CD4-positive, alpha-beta T cell treated with Interleukin-4 for 1 hour (primary cell): ENCODE data around the gene RTTN.
"Not testable (repeated sequence)": the region's sequence is repeated elsewhere in the genome, so short reads cannot be mapped to it uniquely, and the experiment has no call there.

Source experiments
- DNase-seq, 2 donors: peaks; one replicate each; pipeline ENCODE4 v3.0.0-alpha.2; 2020 to 2022

Gene RTTN

DNA sequence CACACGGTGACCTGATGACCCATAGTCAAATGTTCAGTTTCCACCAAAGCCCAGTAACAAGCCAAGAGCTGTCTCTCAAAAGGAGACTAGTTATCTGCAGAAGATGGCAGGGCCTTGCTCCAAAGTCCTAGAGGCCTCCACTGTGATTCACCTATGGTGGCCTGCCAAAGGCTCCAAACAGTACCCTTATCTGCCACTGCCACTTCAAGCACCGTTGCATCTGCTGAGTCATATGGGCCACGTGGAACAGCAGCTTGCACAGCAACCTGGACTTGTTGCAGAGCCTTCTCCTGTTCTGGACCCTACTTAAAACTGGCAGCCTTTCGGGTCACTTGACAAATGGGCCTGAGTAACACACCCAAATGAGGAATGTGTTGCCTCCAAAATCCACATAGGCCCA, 230.2 kb downstream of the RTTN start:
- not testable (repeated sequence) for DNase-seq

DNA sequence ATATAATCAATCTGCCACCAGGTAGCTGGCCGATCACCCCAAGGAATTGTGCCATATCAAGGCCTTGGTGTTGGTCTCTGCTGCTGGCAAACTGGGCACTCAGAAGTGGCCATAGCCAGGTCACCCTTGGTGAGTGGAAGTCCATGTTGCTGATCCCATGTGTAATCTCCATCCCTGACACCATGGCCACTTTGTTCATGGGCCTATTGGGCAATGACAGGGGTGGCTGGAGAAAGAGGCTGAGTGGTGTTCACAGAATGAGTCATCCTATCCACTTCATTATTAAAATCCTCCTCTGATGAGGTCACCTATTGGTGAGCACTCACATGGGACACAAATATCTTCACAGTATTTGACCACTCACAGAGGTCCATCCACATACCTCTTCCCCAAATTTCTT, 231.1 kb downstream of the RTTN start:
- DNase-seq, result no peak

DNA sequence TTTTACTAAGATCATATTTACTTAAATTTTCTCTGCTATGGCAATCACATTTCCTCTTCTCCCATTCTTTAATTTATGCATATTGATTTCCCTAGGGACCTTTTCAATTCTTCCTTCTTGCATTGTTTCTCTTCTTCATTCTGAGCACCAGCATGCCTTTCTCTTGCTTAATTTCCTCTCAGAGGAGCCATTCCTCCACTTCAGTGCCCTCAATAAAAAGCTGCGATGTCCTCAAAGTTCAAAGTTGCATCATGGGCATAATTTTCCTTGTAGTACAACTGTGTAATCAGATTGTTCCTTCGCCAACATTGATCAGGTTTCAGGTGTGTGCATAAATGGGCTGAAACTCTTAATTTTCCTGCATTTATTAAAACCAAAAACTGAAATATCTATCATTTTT, 236.0 kb downstream of the RTTN start:
- DNase-seq, result no peak

DNA sequence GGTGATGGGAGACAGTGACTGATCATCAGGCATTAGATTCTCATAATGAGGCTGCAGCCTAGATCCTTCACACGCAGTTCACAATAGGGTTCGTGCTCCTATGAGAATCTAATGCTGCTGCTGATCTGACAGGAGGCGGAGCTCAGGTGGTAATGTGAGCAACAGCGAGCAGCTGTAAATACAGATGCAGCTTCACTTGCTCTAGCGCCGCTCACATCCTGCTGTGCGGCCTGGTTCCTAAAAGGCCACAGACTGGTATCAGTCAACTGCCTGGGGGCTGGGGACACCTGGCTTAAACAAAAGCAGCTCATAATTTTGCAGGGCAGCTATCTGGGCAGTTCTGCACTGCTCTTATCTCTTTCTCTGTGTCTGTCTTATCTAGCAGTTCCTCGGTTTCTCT, 237.4 kb downstream of the RTTN start:
- DNase-seq, result peak in 1 of 2 donors; percentile 29

GRCh38 chr18:69963196-69963595, 242.3 kb downstream of the RTTN start:
- no peak for DNase-seq

GRCh38 chr18:69961718-69962117, 243.8 kb downstream of the RTTN start:
- DNase-seq, result no peak

GRCh38 chr18:69958422-69958821, 247.1 kb downstream of the RTTN start:
- DNase-seq, result peak in 1 of 2 donors; percentile 50

GRCh38 chr18:69957747-69958146, 247.7 kb downstream of the RTTN start:
- DNase-seq, result no peak

- peak in 1 of 2 donors; percentile 49 for DNase-seq
Measured at GRCh38 chr18:69956665-69957620, 248.5 kb downstream of the RTTN start.

- DNase-seq, result no peak
Measured at GRCh38 chr18:69956057-69956456, 249.4 kb downstream of the RTTN start.

GRCh38 chr18:69954719-69955480, 250.6 kb downstream of the RTTN start:
- DNase-seq, result peak in 1 of 2 donors; percentile 45

- no peak for DNase-seq
Measured at GRCh38 chr18:69953191-69953590, 252.3 kb downstream of the RTTN start.
